MCF 10A (cell line): ENCODE results near the gene ANKRD50. TPM values are rescaled to one million over a fixed set of nuclear protein-coding genes. Genes with fewer than 3 reads are reported as not detected.

Experiments used
- BruUV-seq: library from RNA; stranded (reverse); fragments of 400-500 nt; replicated peaks from 2 replicates; lab custom pipeline; 2021; lab: Mats Ljungman, UMichigan
- CTCF ChIA-PET: fragments of 300-600 bp; sonication (Branson Sonifier 250); formaldehyde crosslinking; extraction: SDS; loops from one replicate; lab custom pipeline; 2021; ENCODE audit warnings: antibody characterized with exemption, inconsistent platforms; lab: Yijun Ruan, JAX
- POLR2A ChIA-PET: fragments of 300-600, 350-650 bp; sonication (Branson Sonifier 250); formaldehyde crosslinking; extraction: SDS; loops from one replicate; lab custom pipeline; 2020; ENCODE audit warnings: antibody characterized with exemption, inconsistent platforms; lab: Yijun Ruan, JAX
- DNase-seq: peaks from one replicate; pipeline ENCODE4 v3.0.0-alpha.2; 2018; ENCODE audit not compliant: unreplicated experiment
- H3K27ac Mint-ChIP-seq: one replicate; pipeline ENCODE4 v1.8.0; 2022; ENCODE audit warnings: mild to moderate bottlenecking, low read depth, mixed read lengths; ENCODE audit not compliant: unreplicated experiment
- H3K27me3 Mint-ChIP-seq: one replicate; pipeline ENCODE4 v1.8.0; 2022; ENCODE audit warnings: mixed read lengths; ENCODE audit not compliant: insufficient read depth, unreplicated experiment
- H3K36me3 Mint-ChIP-seq: one replicate; pipeline ENCODE4 v1.8.0; 2022; ENCODE audit warnings: mild to moderate bottlenecking, moderate library complexity, mixed read lengths; ENCODE audit not compliant: insufficient read depth, unreplicated experiment
- H3K4me1 Mint-ChIP-seq: one replicate; pipeline ENCODE4 v1.8.0; 2022; ENCODE audit warnings: mixed read lengths; ENCODE audit not compliant: insufficient read depth, unreplicated experiment
- H3K4me3 Mint-ChIP-seq: one replicate; pipeline ENCODE4 v1.8.0; 2022; ENCODE audit warnings: mild to moderate bottlenecking, moderate library complexity, mixed read lengths; ENCODE audit not compliant: unreplicated experiment
- H3K9me3 Mint-ChIP-seq: one replicate; pipeline ENCODE4 v1.8.0; 2022; ENCODE audit warnings: mixed read lengths; ENCODE audit not compliant: unreplicated experiment
- intact Hi-C: fragments of 100-400 bp; cut with micrococcal nuclease; formaldehyde crosslinking; loops from 2 replicates; pipeline ENCODE4 v1.14.1; 2022
- total RNA-seq: library from RNA; stranded (reverse); gene quantifications from 2 replicates; pipeline ENCODE4 v1.2.3, GENCODE V29; 2022
- TF ChIP-seq, protein P1 (sequence below): fragments of 200-600 bp; IDR thresholded peaks from one replicate; pipeline ENCODE4 v1.8.0; 2022; ENCODE audit warnings: antibody characterized with exemption, mild to moderate bottlenecking; ENCODE audit not compliant: unreplicated experiment

The ANKRD50 gene
- total RNA-seq, 1 experiment from 2014 or later = 44.1 TPM

DNA sequence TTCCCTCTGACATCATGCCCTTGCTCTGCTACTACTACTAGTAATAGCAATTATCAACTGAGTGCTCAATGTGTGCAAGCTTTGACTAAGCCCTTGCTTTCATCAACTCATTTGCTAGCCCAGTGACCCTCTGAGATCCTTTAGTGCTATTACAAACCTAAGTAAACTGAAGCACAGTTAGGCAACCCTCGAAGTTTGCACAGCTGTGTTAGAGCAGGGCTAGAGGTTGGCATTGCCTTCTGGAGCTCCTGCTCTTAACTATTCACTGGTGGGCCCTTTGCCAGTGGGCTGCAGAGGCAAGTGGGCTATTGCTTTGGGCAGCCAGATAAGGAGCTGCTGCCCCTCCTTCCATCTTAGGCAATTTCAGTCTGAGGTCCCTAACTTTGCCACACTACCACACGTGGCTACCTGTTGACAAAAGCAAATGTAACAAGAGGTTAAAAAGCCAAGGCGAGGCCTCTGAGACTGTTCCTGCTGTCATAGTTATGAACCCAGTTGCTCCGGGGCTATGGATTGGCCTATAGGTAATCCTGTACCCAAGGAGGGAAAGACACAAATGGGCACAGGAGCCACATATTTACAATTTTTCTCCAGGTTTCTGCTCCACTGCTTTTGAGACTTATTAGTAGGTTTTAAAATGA is 41.5 kb upstream of the ANKRD50 start:
- Mint-ChIP-seq H3K4me1 (no peaks in the 10 kb centered on the region), H3K9me3 (no peaks in the 10 kb centered on the region), H3K27ac (no peak overlapping the region), H3K4me3 (no peak overlapping the region), H3K36me3 (peaks cover 6% of the 10 kb centered on the region), H3K27me3 (no peaks in the 10 kb centered on the region)
- TF ChIP-seq, protein P1, sequence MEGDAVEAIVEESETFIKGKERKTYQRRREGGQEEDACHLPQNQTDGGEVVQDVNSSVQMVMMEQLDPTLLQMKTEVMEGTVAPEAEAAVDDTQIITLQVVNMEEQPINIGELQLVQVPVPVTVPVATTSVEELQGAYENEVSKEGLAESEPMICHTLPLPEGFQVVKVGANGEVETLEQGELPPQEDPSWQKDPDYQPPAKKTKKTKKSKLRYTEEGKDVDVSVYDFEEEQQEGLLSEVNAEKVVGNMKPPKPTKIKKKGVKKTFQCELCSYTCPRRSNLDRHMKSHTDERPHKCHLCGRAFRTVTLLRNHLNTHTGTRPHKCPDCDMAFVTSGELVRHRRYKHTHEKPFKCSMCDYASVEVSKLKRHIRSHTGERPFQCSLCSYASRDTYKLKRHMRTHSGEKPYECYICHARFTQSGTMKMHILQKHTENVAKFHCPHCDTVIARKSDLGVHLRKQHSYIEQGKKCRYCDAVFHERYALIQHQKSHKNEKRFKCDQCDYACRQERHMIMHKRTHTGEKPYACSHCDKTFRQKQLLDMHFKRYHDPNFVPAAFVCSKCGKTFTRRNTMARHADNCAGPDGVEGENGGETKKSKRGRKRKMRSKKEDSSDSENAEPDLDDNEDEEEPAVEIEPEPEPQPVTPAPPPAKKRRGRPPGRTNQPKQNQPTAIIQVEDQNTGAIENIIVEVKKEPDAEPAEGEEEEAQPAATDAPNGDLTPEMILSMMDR = no peak
- intact Hi-C loops = no loop called here
- BruUV-seq = no TSS peak
- no peak for DNase-seq
- ChIA-PET POLR2A (no interaction called here), CTCF (no interaction called here)

DNA sequence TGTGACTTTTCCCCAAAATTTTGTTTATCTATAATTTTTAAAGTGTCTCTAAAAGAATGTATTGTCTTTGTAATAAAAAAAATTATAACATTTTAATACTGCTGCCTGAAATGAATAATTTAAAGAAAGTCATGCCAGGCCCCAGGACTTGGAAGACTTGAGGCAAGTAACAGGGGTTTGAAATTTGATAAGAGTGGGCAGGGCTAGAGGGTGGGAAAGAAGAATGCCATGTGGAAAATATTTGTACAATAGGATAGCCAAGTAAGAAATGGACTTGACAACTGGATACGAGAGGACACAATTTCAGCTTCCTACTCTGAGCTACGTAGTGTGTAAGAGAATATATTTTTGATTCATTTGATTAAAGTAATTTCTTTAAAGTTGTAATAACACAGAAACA is 36.9 kb upstream of the ANKRD50 start:
- TF ChIP-seq, protein P1 = no peak
- Mint-ChIP-seq H3K4me3 (no peak overlapping the region), H3K4me1 (no peaks in the 10 kb centered on the region), H3K36me3 (peaks cover 6% of the 10 kb centered on the region), H3K27me3 (no peaks in the 10 kb centered on the region), H3K9me3 (no peaks in the 10 kb centered on the region), H3K27ac (no peak overlapping the region)
- no TSS peak for BruUV-seq
- intact Hi-C loops = no loop called here
- no peak for DNase-seq
- CTCF ChIA-PET = interaction anchor here (1.0 kb wide), 1 partner anchor 12 kb away, joined by 4 read pairs; no protein-coding TSS in a partner anchor
- POLR2A ChIA-PET = interaction anchor here (0.6 kb wide), 1 partner anchor 389 kb away, joined by 3 read pairs; no protein-coding TSS in a partner anchor

DNA sequence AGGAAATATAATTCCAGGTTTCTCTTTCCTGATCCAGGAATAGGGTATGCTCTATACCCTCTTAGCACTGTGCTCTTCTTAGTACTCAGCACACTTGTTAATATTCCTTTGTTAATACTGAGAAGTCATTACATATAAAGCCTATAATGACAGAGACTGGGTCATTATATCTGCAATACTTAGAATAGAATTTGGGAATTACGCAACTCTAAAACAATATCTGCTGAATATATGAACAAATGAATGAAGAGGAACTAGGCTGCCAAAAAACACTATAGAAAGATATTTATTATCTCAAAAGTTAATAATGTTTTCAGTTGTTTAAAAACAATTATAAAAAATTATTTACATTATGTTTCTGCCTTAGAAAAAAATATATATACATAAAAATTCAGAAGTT is 36.4 kb upstream of the ANKRD50 start:
- Mint-ChIP-seq H3K9me3 (no peaks in the 10 kb centered on the region), H3K4me1 (no peaks in the 10 kb centered on the region), H3K27ac (no peak overlapping the region), H3K27me3 (no peaks in the 10 kb centered on the region), H3K4me3 (no peak overlapping the region), H3K36me3 (peaks cover 4% of the 10 kb centered on the region)
- TF ChIP-seq, protein P1 = no peak
- intact Hi-C loops = no loop called here
- BruUV-seq = no TSS peak
- ChIA-PET POLR2A (interaction anchor here (0.6 kb wide), 1 partner anchor 390 kb away, joined by 3 read pairs; no protein-coding TSS in a partner anchor), CTCF (no interaction called here)
- DNase-seq = no peak

DNA sequence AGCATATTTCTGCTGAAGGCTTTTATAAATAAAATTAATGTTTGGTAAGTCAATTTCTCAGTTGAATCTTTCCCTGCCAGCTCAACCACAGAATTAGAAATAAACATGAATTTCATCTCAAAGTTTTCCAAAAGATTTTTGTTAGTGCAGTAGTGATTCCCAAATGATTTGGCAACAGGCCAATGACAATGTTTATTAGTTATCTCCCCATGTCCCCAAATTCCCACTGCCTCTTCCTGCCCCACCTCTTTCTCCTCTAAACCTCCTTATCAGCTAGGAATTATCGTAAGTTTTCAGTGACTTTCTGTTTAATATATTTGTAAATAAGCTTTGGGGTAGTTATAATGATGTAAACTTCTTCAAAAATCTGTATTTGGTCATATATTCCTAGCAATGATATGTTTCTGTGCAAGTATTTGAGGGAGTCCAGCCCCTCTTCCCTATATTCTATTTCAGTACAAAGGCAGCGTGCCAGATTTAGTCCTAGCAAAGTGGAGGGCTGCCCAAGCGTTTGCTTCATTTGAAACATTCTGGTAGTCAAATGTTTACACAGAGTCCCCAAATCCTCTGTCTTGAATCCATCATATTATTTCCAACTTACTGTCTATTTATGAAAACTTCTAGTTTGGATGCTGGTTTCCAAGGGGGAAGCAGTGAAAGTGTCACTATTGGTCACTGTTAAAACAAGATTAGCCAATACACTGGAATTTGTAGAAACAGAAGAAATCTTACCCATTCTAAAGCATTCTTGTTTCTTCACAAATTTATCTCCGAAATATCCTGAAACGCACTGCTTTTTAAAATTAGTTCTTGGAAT is 33.7 kb upstream of the ANKRD50 start:
- no TSS peak for BruUV-seq
- intact Hi-C loops = loop anchor here (1.0 kb wide), 1 partner anchor 17 kb away; no protein-coding TSS in a partner anchor
- Mint-ChIP-seq H3K36me3 (no peaks in the 10 kb centered on the region), H3K27me3 (no peaks in the 10 kb centered on the region), H3K4me1 (no peaks in the 10 kb centered on the region), H3K9me3 (no peaks in the 10 kb centered on the region), H3K4me3 (no peak overlapping the region), H3K27ac (no peak overlapping the region)
- no peak for DNase-seq
- CTCF ChIA-PET = interaction anchor here (0.6 kb wide), 1 partner anchor 104 kb away, joined by 3 read pairs; no protein-coding TSS in a partner anchor
- TF ChIP-seq, protein P1 = no peak
- POLR2A ChIA-PET = no interaction called here
